IMR-90 (cell line): ENCODE results near the gene TMOD4. TPM values are rescaled to one million over a fixed set of nuclear protein-coding genes. Genes with fewer than 3 reads are reported as not detected.
A peak's percentile ranks its signal among the peaks of the same experiment; 100 is the strongest.

ENCODE experiments used
- ATAC-seq: fragments of 200-7000 bp; cut with Tn5 transposase; 2 replicates; pipeline ENCODE4 v1.9.1; 2020; ENCODE audit warnings: low read depth, mild to moderate bottlenecking, moderate library complexity
- BruUV-seq: library from RNA; stranded (reverse); fragments of 400-500 nt; replicated peaks from 2 replicates; lab custom pipeline; 2021; lab: Mats Ljungman, UMichigan
- CTCF ChIA-PET: fragments of 300-600 bp; formaldehyde crosslinking; extraction: SDS; loops from one replicate; lab custom pipeline; 2021; ENCODE audit warnings: antibody characterized with exemption; lab: Yijun Ruan, JAX
- POLR2A ChIA-PET: fragments of 300-600 bp; sonication (Branson Sonifier 250); formaldehyde crosslinking; loops from one replicate; lab custom pipeline; 2022; ENCODE audit warnings: antibody characterized with exemption; ENCODE audit not compliant: unreplicated experiment; lab: Charles Lee
- DNase-seq: peaks from one replicate; pipeline ENCODE4 v3.0.0; 2013
- H2AFZ ChIP-seq: replicated peaks from 2 replicates; pipeline ENCODE3; 2013; ENCODE audit warnings: low read length, mild to moderate bottlenecking; ENCODE audit not compliant: poor library complexity
- H2AK5ac ChIP-seq: 2 replicates; pipeline ENCODE4 v1.6.1; 2013; ENCODE audit warnings: low read depth, low read length, inconsistent platforms
- H2AK9ac ChIP-seq: replicated peaks from 2 replicates; pipeline ENCODE3; 2013; ENCODE audit warnings: mild to moderate bottlenecking, low read depth, low read length, moderate library complexity; ENCODE audit not compliant: poor library complexity
- H2BK120ac ChIP-seq: 2 replicates; pipeline ENCODE4 v1.6.1; 2013; ENCODE audit warnings: low read depth, low read length, inconsistent platforms
- H2BK15ac ChIP-seq: 3 replicates; pipeline ENCODE4 v1.6.1; 2013; ENCODE audit warnings: low read depth, low read length, inconsistent platforms
- H2BK20ac ChIP-seq: 2 replicates; pipeline ENCODE4 v1.6.1; 2013; ENCODE audit warnings: low read depth, mild to moderate bottlenecking, inconsistent platforms, low read length, moderate library complexity
- H2BK5ac ChIP-seq: 2 replicates; pipeline ENCODE4 v1.6.1; 2013; ENCODE audit warnings: mild to moderate bottlenecking, low read depth, low read length, inconsistent platforms; ENCODE audit not compliant: poor library complexity, severe bottlenecking
- H3K14ac ChIP-seq: replicated peaks from 2 replicates; pipeline ENCODE4 v1.6.1; 2013; ENCODE audit warnings: low read depth, low read length, inconsistent platforms
- H3K18ac ChIP-seq: 2 replicates; pipeline ENCODE4 v1.6.1; 2013; ENCODE audit warnings: low read depth, low read length, control low read depth
- H3K23ac ChIP-seq: 2 replicates; pipeline ENCODE4 v1.6.1; 2013; ENCODE audit warnings: low read depth, low read length, inconsistent platforms
- H3K27ac ChIP-seq: 2 replicates; pipeline ENCODE4 v1.5.1; 2013; ENCODE audit warnings: mild to moderate bottlenecking, control low read depth, low read length; ENCODE audit not compliant: insufficient read depth
- H3K27me3 ChIP-seq: 2 replicates; pipeline ENCODE4 v1.6.1; 2013; ENCODE audit warnings: low read length; ENCODE audit not compliant: control insufficient read depth, insufficient read depth
- H3K36me3 ChIP-seq: 2 replicates; pipeline ENCODE4 v1.6.1; 2013; ENCODE audit warnings: low read length, mixed read lengths; ENCODE audit not compliant: control insufficient read depth, insufficient read depth
- H3K4ac ChIP-seq: 2 replicates; pipeline ENCODE4 v1.6.1; 2013; ENCODE audit warnings: low read depth, low read length, inconsistent platforms
- H3K4me1 ChIP-seq: 2 replicates; pipeline ENCODE4 v1.6.1; 2013; ENCODE audit warnings: low read length, mixed read lengths; ENCODE audit not compliant: control insufficient read depth, insufficient read depth
- H3K4me2 ChIP-seq: 2 replicates; pipeline ENCODE4 v1.6.1; 2013; ENCODE audit warnings: low read depth, mild to moderate bottlenecking, control low read depth, low read length, moderate library complexity
- H3K4me3 ChIP-seq: 2 replicates; pipeline ENCODE4 v1.5.1; 2013; ENCODE audit warnings: low read depth, mild to moderate bottlenecking, control low read depth, low read length, moderate library complexity; ENCODE audit not compliant: insufficient read depth
- H3K56ac ChIP-seq: 2 replicates; pipeline ENCODE4 v1.6.1; 2013; ENCODE audit warnings: low read length, inconsistent platforms; ENCODE audit not compliant: insufficient read depth; ENCODE audit errors: extremely low read depth
- H3K79me1 ChIP-seq, 2 experiments: 2 replicates each; pipeline ENCODE4 v1.6.1; 2013; ENCODE audit warnings: low read length in 2 of 2, inconsistent platforms in 1 of 2, low read depth in 1 of 2
- H3K9ac ChIP-seq: 2 replicates; pipeline ENCODE4 v1.6.1; 2013; ENCODE audit warnings: low read depth, low read length, control low read depth
- H3K9me1 ChIP-seq: 2 replicates; pipeline ENCODE4 v1.6.1; 2013; ENCODE audit warnings: low read length, inconsistent platforms; ENCODE audit not compliant: insufficient read depth
- H3K9me3 ChIP-seq: 2 replicates; pipeline ENCODE4 v1.6.1; 2013; ENCODE audit warnings: low read length; ENCODE audit not compliant: control insufficient read depth, insufficient read depth
- H4K20me1 ChIP-seq: 2 replicates; pipeline ENCODE4 v1.6.1; 2013; ENCODE audit warnings: low read length, inconsistent platforms; ENCODE audit not compliant: insufficient read depth
- H4K5ac ChIP-seq: 2 replicates; pipeline ENCODE4 v1.6.1; 2013; ENCODE audit warnings: mild to moderate bottlenecking, low read depth, low read length, control low read depth
- H4K8ac ChIP-seq, 2 experiments: 2 replicates each; pipeline ENCODE4 v1.6.1; 2013; ENCODE audit warnings: low read depth in 2 of 2, low read length in 2 of 2, control low read depth in 1 of 2, inconsistent platforms in 1 of 2
- H4K91ac ChIP-seq: 2 replicates; pipeline ENCODE4 v1.6.1; 2013; ENCODE audit warnings: low read depth, low read length, inconsistent platforms; ENCODE audit not compliant: insufficient read depth
- CEBPB ChIP-seq: IDR thresholded peaks from 2 replicates; pipeline ENCODE4 v1.6.1; 2012; ENCODE audit warnings: low read depth, low read length, improper control_type of control experiment
- CHD1 ChIP-seq: IDR thresholded peaks from 2 replicates; pipeline ENCODE4 v1.6.1; 2012; ENCODE audit warnings: low read depth, low read length, improper control_type of control experiment
- SMC3 ChIP-seq: fragments of 150-350 bp; IDR thresholded peaks from 2 replicates; pipeline ENCODE4 v1.6.1; 2016; ENCODE audit warnings: low read depth, mild to moderate bottlenecking, antibody characterized with exemption, low read length, moderate library complexity
- WGBS, 2 experiments: methylation state at CpG; one replicate each; pipeline versions ENCODE4 v1.1.5 to v1.1.7; 2013; ENCODE audit warnings: missing lambda C conversion rate in 2 of 2; ENCODE audit not compliant: insufficient read length in 1 of 2; ENCODE audit errors: extremely low coverage in 2 of 2; 5-methylcytosine and 5-hydroxymethylcytosine counted together
- dilution Hi-C: fragments of 300-500 bp; cut with HindIII; formaldehyde crosslinking; loops from one replicate; pipeline ENCODE4 v1.14.3; 2018; ENCODE audit warnings: low sequenced_read_pairs; ENCODE audit not compliant: unreplicated experiment
- in situ Hi-C: fragments of 300-500 bp; cut with MboI; formaldehyde crosslinking; loops from 3 replicates; pipeline ENCODE4 v1.14.3; 2019; ENCODE audit warnings: low sequenced_read_pairs, inconsistent platforms, mixed read lengths
- intact Hi-C: fragments of 100-400 bp; cut with micrococcal nuclease; formaldehyde crosslinking; loops from 2 replicates; pipeline ENCODE4 v1.10.0; 2022
- polyA plus RNA-seq, 3 experiments: library from polyadenylated mRNA; depleted of rRNA; stranded (reverse); fragments of >200 nt; gene quantifications; 2 replicates each; pipeline ENCODE4 v1.2.3, GENCODE V29; 2012; ENCODE audit warnings: low replicate concordance in 1 of 3
- total RNA-seq: library from RNA; depleted of rRNA; stranded (reverse); fragments of >200 nt; gene quantifications from 2 replicates; pipeline ENCODE4 v1.2.3, GENCODE V29; 2012

Gene TMOD4
- total and polyA plus RNA-seq, 2 of the 4 experiments (the other 2 are of a cell fraction): 0.27 TPM; not detected in 1

- POLR2A ChIA-PET: no interaction called here
Observed at GRCh38 chr1:151147132-151147503, 28.7 kb downstream of the TMOD4 start.

More at GRCh38 chr1:151147132-151147503, 28.7 kb downstream of the TMOD4 start:
- H4K8ac ChIP-seq: peak overlapping the region; percentile 49 to 60; a peak in 2 of 4 replicates
- peak overlapping the region; percentile 83 for H2AFZ ChIP-seq
- H3K56ac ChIP-seq: no peak overlapping the region
- TF ChIP-seq CHD1 (no peak), CEBPB (peak; percentile 25; the same call in 1 of the 2 replicates), SMC3 (no peak)
- peak overlapping the region; percentile 49 for H2AK9ac ChIP-seq
- H4K5ac ChIP-seq: peak overlapping the region; percentile 4; the same call in 1 of the 2 replicates
- peaks cover 0 to 6% of the 10 kb centered on the region in 2 experiments; a peak in 1 of 4 replicates for H3K79me1 ChIP-seq
- H4K91ac ChIP-seq: no peak overlapping the region
- peaks cover 5% of the 10 kb centered on the region; the same call in 1 of the 2 replicates for H4K20me1 ChIP-seq
- peak overlapping the region; percentile 36 for H3K9ac ChIP-seq
- H2AK5ac ChIP-seq: no peak overlapping the region
- H3K4me3 ChIP-seq: peak overlapping the region; percentile 47
- H2BK120ac ChIP-seq: no peak overlapping the region
- H3K36me3 ChIP-seq: no peaks in the 10 kb centered on the region
- peak overlapping the region; percentile 38; the same call in 1 of the 2 replicates for H3K14ac ChIP-seq
- peak overlapping the region; percentile 75 for H3K4me2 ChIP-seq
- H3K9me3 ChIP-seq: no peaks in the 10 kb centered on the region
- dilution Hi-C loops (no loop called here), in situ Hi-C loops (no loop called here), intact Hi-C loops (loop anchor here (5.0 kb wide), 1 partner anchor 75 kb away; the partner anchor contains the start of gene GABPB2)
- ATAC-seq (no peak), DNase-seq (peak; percentile 9)
- H3K9me1 ChIP-seq: peaks cover 4% of the 10 kb centered on the region; the same call in 1 of the 2 replicates
- no CpG with 5 or more reads among the region's 7 CpGs for WGBS, 2 experiments
- peak overlapping the region; percentile 24; the same call in 1 of the 2 replicates for H3K23ac ChIP-seq
- H3K4me1 ChIP-seq: peaks cover 5% of the 10 kb centered on the region
- CTCF ChIA-PET: no interaction called here
- BruUV-seq: no TSS peak
- H3K27ac ChIP-seq: peak overlapping the region; percentile 19; the same call in 1 of the 2 replicates
- H3K18ac ChIP-seq: no peak overlapping the region
- H3K4ac ChIP-seq: 0 out of 2 replicates have a peak overlapping the region, but pooled peaks have one; percentile 8
- H2BK15ac ChIP-seq: no peak overlapping the region
- H2BK20ac ChIP-seq: no peak overlapping the region
- H3K27me3 ChIP-seq: peaks cover 2% of the 10 kb centered on the region; the same call in 1 of the 2 replicates
- H2BK5ac ChIP-seq: no peak overlapping the region
